ENCODE measurements around the gene CLEC4A. TPM values are rescaled to one million over a fixed set of nuclear protein-coding genes. Genes with fewer than 3 reads are reported as not detected.
A peak's percentile ranks its signal among the peaks of the same experiment; 100 is the strongest.
"Not testable (repeated sequence)": the region's sequence is repeated elsewhere in the genome, so short reads cannot be mapped to it uniquely, and the experiment has no call there.

Gene CLEC4A
- total RNA-seq, 1 donor from 2014 or later, result 28.8 TPM

DNA sequence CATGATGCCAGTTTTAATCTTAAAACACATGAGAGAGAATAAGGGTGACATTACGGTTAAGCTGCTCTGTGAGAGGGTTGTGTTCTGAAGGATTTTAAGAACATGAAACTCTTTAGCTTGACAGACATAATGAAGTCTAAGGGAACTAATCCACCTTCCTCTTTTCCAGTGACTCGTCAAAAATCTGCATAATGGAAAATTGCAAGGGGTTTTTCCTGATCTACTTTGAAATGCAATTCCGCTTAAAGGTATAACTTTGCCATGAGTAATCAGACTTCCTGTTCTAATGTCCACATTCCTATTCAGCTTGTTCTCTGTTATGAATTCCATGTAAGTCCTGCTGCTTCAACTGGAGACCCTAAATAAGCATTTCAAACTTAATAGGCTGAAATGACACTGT lies 33.4 kb downstream of the CLEC4A start, which contains the start of gene ZNF705A:
ZNF705A (plus strand) TSS at position 171 of the 400 bp plus-strand sequence. CDS start 15,611 bp downstream, outside the sequence.
- Histone ChIP-seq H3K4me1 (no peaks in the 10 kb centered on the region), H3K27ac (peak within 1 kb of the TSS in 1 of 2 donors; percentile 14), H3K27me3 (no peaks in the 10 kb centered on the region), H3K9me3 (no peaks in the 10 kb centered on the region), H3K36me3 (no peaks in the 10 kb centered on the region), H3K4me3 (no peak within 1 kb of the TSS)
- intact Hi-C loops (cut with DNase I), result no loop called here
- DNase-seq (ENCODE audit: low spot score in 2 of 2), result no peak
- no peak for TF ChIP-seq CTCF (IDR thresholded peaks at IDR 0.05)

DNA sequence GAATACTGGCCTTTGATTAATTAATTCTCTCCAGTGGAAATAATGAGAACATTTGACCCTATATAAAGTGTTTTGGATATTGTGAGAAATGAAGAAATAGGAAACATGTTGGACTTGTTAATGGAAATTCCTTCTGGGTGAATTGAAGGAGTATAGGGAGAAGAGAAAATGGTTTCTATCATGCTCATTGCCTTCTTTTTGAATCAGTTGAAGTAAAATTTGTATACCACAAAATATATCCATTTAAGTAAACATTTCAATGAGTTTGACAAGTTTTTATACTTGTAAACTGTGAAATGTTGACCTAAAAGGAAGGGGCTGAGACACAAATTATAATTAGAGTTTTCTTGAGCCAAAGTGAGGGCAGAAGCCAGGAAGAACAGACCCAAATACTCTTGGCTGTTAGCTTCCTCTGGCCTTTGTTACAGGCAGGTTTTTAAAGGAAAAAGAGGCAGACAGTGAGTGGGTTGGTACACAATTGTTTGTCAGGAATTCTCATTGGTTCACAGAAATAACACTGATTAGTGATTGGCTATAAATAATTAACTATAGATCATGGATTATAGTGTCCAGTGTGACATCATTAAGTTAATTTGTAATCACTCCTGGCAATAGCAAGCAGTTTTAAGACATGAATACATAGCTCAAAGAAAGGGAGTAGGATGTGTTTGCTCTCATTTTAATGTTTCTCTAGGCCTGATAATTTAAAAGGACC lies 34.2 kb downstream of the CLEC4A start:
- Histone ChIP-seq H3K9me3 (no peaks in the 10 kb centered on the region), H3K36me3 (no peaks in the 10 kb centered on the region), H3K27ac (peak overlapping the region in 1 of 2 donors; percentile 14), H3K4me3 (no peak overlapping the region), H3K4me1 (no peaks in the 10 kb centered on the region), H3K27me3 (no peaks in the 10 kb centered on the region)
- no peak for TF ChIP-seq CTCF (IDR thresholded peaks at IDR 0.05)
- intact Hi-C loops (cut with DNase I), result no loop called here
- no peak for DNase-seq (ENCODE audit: low spot score in 2 of 2)

- H3K4me3 ChIP-seq; H3K36me3 ChIP-seq; H3K27ac ChIP-seq; H3K9me3 ChIP-seq; H3K4me1 ChIP-seq; DNase-seq (ENCODE audit: low spot score in 2 of 2); intact Hi-C loops (cut with DNase I); H3K27me3 ChIP-seq: not testable (repeated sequence)
Measured at GRCh38 chr12:8172911-8173310, 49.5 kb downstream of the CLEC4A start.

DNA sequence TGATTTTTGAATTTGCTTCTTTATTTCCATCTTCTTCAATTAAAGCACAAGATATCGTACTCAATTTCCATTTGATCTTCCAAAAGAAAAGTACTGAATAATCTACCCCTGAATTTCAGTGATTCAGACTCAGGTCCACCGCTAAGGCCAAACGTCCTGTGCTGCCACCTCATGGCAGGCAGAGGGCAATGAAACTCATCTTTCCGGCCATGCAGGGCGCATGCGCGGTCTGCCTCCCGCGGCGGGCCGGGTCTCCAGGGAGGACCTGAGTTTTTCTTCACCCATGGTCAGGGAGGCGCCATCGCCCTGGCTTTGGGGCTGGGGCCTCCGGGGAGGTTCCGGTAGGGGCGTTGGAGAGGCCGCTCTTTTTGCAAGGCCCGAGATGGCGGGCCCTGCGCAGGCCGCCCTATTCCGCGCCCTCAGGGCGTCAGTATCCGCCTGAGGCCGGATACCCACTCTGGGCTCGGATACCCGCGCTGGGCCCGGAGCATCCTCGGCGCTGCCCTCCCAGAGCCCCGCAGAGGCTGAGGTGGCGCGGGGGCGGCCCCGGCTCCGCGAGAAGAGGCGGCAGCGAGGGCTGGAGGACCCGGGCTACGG lies 56.7 kb downstream of the CLEC4A start:
- not testable (repeated sequence) for H3K27me3 ChIP-seq, H3K4me1 ChIP-seq, H3K9me3 ChIP-seq, H3K36me3 ChIP-seq
- intact Hi-C loops (cut with DNase I), result loop anchor here (10.0 kb wide), 1 partner anchor 55 kb away; no protein-coding TSS in a partner anchor
- peak in 2 of 3 experiments; percentile 44 to 58 for TF ChIP-seq CTCF (IDR thresholded peaks at IDR 0.05)
- peak; percentile 31 to 83 for DNase-seq (ENCODE audit: low spot score in 2 of 2)
- peak overlapping the region; percentile 77 to 94 for H3K27ac ChIP-seq
- H3K4me3 ChIP-seq, result peak overlapping the region; percentile 61 to 95

- H3K36me3 ChIP-seq, H3K27me3 ChIP-seq, H3K9me3 ChIP-seq, H3K4me1 ChIP-seq: not testable (repeated sequence)
- H3K27ac ChIP-seq, result peak overlapping the region in 1 of 2 donors; percentile 45
- intact Hi-C loops (cut with DNase I), result loop anchor here (10.0 kb wide), 1 partner anchor 54 kb away; no protein-coding TSS in a partner anchor
- DNase-seq (ENCODE audit: low spot score in 2 of 2), result peak in 1 of 2 donors; percentile 55
- peak overlapping the region in 1 of 2 donors; percentile 41 for H3K4me3 ChIP-seq
Measured at GRCh38 chr12:8181271-8181670, 57.9 kb downstream of the CLEC4A start.

DNA sequence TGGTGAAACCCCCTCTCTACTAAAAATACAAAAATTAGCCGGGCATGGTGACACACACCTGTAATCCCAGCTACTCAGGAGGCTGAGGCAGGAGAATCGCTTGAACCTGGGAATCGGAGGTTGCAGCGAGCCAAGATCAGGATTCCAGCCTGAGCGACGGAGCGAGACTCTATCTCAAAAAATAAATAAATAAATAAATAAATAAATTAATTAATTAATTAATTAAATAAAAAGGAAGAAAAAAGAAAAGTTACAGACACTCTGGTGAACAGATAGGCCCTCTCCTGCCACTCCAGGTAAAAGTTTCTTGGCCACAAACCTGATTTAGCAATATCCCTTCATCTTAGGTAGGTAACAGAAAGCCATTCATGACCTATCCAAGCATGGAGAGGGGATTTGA lies 59.5 kb downstream of the CLEC4A start:
- not testable (repeated sequence) for H3K27ac ChIP-seq; DNase-seq (ENCODE audit: low spot score in 2 of 2); H3K4me1 ChIP-seq; H3K4me3 ChIP-seq; H3K36me3 ChIP-seq; H3K27me3 ChIP-seq; H3K9me3 ChIP-seq
- intact Hi-C loops (cut with DNase I), result loop anchor here (10.0 kb wide), 1 partner anchor 52 kb away; no protein-coding TSS in a partner anchor

GRCh38 chr12:8183346-8183745 lies 59.9 kb downstream of the CLEC4A start:
- H3K36me3 ChIP-seq; H3K4me1 ChIP-seq; H3K4me3 ChIP-seq; H3K27me3 ChIP-seq; H3K9me3 ChIP-seq; H3K27ac ChIP-seq; DNase-seq (ENCODE audit: low spot score in 2 of 2): not testable (repeated sequence)
- intact Hi-C loops (cut with DNase I), result loop anchor here (10.0 kb wide), 1 partner anchor 51 kb away; no protein-coding TSS in a partner anchor

GRCh38 chr12:8184206-8184605 lies 60.8 kb downstream of the CLEC4A start:
- H3K4me1 ChIP-seq; H3K4me3 ChIP-seq; H3K9me3 ChIP-seq; H3K27me3 ChIP-seq; DNase-seq (ENCODE audit: low spot score in 2 of 2); H3K36me3 ChIP-seq; H3K27ac ChIP-seq: not testable (repeated sequence)
- intact Hi-C loops (cut with DNase I), result loop anchor here (10.0 kb wide), 1 partner anchor 51 kb away; no protein-coding TSS in a partner anchor

DNA sequence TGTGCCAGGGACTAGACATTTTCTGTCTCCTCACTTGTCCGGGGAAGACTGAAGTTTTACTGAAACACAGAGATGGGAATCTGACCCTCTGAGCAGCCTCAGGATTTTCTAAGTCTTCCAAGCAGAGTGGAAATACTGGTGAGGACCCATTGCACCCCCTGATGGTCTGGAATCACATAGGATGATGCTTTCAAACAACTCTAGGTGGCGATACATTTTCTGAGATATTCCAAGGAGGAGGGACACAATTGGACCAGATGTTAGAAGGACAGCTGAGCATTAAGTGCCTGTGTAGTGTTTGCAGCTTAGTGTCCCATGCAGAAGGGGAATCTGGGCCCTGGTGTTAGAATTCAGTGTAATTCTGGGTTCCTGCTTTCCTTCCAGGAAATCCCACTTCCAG lies 64.7 kb downstream of the CLEC4A start:
- intact Hi-C loops (cut with DNase I), result loop anchor here (10.0 kb wide), 1 partner anchor 47 kb away; no protein-coding TSS in a partner anchor
- not testable (repeated sequence) for H3K9me3 ChIP-seq

More for the DNA sequence above, 64.7 kb downstream of the CLEC4A start:
- not testable (repeated sequence) for H3K36me3 ChIP-seq; H3K27me3 ChIP-seq; H3K27ac ChIP-seq; H3K4me1 ChIP-seq; H3K4me3 ChIP-seq; DNase-seq (ENCODE audit: low spot score in 2 of 2)
